ENCODE measurements around the gene THOC7.

Gene THOC7

GRCh38 chr3:63877737-63878393, 14.3 kb upstream of the THOC7 start:
- DNase-seq, result no peak

DNA sequence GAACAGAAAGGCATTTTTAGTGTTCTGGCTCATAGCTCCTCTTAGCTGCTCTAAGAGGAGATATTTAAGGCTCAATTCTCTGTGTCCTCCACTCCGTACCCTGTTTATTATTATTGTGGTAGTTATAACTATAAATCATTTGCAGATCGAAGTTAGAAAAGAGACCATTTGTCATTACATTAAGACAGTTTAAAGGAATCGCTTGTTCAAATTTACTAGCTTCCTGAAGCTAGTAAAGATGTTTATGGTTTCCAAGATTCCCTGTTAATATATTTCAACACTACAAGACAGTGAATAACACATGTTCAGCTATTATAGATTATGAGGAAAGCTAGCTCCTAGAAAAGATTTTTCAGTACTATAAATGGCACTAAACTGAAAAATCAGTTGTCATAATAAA, 12.7 kb upstream of the THOC7 start:
- no peak for DNase-seq

GRCh38 chr3:63875510-63875909, 11.9 kb upstream of the THOC7 start:
- DNase-seq, result no peak

DNA sequence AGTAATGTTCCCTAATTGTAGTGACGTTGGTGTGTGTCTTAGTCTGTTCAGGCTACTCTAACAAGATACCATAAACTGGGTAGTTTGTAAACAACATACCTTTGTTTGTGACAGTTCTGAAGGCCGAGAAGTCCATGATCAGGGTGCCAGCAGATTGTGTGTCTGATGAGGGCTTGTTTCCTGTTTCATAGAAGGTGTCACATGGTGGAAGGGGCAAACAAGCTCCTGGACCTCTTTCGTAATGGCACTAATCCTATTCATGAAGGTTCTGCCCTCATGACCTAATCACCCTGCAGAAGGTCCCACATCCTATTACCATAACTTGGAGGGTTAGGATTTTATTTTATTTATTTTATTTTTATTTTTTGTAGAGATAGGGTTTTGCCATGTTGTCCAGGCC, 11.2 kb upstream of the THOC7 start:
- DNase-seq, result no peak

DNA sequence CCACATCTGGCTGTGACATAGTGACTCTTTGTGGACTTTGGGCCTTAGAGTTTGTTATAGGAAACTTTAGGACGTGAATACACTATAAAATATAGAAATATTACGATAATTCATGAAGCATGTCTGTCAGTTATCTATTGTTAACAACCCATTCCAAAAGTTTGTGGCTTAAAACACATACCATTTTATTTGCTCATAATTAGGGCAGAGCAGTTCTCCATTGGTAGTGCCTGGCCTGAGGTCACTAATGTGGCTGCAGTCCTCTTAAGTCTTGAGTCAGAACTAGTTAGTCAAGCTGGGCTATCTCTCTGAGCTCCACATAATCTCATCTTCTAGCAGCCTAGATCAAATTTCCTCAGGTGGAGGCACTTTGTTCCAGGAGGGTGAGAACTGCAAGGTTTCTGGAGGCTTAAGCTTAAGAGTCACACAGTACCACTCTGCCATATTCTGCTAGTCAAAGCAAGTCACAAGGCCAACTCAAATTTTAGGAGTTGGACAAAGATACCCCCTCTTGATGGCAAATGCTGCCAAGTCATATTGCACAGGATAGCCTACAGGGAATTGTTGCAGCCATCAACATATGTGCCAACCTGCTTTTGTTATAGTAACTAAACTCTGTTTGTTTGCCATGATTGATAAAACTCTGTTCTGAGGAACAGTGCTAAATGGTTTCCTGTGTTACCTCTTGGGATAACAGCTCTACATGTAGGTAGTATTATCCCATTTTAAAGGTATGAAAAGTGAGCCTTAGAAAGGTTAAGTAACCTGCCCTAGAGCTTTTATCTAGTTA, 8.7 kb upstream of the THOC7 start:
- DNase-seq, result no peak

DNA sequence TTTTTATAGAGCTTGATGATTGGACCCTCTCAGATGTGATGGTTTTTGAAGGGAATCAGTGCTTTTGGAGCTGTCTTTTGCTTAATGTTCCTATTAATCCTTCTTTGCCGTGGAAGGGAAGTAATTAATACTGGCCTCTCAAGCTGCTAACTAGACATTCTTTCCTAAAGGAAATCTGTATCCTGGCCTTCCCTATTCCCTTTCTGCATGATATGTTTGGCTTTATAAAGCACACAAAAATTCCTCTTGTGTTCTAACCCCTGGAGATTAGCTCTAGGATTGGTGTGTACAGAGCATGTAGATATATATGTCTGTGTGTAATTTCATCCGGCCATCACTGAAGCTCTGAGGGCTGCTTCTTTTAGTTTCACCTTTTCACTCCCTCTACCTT, 7.0 kb upstream of the THOC7 start:
- no peak for DNase-seq

DNA sequence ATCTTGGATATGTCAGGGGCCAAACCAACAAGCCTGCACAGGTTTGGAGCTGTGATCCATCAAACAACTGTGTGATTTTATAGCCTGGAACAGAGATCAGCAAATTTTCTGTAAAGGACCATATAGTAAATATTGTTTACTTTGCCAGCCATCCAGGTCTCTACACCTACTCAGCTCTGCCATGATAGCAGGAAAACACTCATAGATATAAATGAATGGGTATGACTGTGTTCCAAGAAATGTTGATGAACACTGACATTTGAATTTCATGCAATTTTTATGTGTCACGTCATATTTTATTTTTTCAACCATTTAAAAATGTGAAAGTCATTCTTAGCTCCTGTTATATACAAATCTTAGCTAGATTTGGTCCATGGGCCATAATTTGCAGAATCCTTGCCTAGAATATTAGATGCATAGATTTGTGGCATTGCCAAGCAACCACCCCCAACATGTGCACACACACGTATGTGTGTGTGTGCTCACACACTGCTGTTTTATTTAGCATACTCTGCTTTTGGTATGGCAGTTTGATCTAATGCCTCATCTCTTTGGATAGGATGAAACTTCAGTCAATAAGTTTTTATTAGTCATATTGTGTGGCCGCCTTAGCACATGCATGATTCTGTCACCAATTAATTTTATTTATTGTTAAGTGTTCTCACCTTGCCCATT, 6.5 kb upstream of the THOC7 start:
- no peak for DNase-seq

DNA sequence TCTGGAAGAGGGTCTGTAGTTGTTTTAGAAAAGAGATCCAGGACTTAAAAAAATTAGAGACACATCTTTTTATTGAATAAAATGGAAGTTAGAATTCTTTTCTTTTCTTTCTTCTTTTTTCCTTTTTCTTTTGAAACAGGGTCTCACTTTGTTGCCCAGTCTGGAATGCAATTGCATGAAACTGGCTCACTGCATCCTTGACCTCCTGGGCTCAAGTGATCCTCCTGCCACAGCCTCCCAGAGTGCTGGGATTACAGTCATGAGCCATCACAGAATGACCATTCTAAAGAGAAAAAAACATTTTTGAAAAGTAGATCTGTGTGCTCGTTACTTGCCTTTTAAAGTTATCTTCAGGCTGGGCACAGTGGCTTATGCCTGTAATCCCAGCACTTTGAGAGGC, 3.6 kb upstream of the THOC7 start:
- DNase-seq, result no peak

GRCh38 chr3:63864965-63865327, 1.3 kb upstream of the THOC7 start:
- no peak for DNase-seq

DNA sequence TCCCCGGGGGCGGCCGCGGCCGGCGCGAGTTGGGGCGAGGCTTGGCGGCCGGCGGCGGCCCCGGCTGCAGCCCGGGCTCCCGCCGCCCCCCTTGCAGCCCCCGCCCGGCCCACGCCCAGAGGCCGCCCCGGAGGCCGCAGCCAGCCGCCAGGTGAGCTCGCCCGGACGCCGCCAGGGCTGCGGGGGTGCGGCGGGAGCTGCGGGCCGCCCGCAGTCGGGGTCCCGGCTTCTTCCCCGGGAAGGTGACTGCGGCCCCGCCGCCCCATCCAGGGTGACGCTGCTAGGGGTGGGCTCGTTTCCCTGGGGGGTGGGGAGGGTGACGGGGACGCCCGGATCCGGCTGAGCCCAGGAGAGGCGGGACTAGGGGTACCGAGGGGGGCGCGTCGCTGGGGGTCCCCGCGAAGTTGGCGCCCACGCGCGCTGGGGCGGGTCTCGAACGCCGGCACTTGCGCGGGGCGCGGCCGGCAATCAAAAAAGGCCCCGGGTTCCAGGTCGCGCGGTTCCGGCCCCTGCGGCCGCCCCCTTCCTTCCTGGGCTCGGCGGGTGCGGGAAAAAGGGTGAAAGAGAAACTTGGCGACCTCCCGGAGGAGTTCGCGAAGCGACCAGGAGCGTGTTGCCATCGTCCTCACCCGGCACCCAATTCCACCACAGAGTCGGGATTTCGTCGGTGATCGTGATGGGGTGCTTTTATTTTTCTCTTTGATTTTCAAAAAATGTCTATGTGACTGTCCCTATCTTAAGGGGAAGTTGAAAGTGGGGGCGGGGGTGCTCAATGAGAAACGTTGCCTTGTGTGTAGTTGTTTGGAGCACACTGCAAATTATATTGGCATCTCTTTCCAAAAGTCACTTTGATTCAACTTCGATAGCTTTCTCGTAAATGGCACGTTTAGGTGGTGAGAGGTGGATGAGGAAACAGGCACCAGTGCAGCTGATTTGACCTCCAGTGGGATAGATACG, 681 bp upstream of the THOC7 start:
- DNase-seq, result peak; percentile 44

DNA sequence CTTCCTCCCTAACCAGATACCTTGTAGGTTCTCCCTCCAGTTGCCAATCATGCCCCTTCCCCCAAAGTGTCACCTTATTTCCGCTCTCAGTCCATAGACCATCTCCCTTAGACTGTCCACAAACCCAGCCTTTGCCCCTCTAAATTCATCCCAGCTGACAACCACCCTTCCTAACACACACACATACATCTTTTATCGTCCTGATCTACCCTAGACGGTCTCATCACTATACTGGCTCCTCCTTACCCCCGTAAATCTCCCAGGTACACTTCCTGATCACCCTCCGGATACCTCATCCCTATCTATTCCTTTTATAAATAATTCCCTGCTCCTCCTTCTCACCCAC, 828 bp downstream of the THOC7 start:
- no peak for DNase-seq

- DNase-seq, result no peak
Observed at GRCh38 chr3:63861306-63861705, 2.3 kb downstream of the THOC7 start.

DNA sequence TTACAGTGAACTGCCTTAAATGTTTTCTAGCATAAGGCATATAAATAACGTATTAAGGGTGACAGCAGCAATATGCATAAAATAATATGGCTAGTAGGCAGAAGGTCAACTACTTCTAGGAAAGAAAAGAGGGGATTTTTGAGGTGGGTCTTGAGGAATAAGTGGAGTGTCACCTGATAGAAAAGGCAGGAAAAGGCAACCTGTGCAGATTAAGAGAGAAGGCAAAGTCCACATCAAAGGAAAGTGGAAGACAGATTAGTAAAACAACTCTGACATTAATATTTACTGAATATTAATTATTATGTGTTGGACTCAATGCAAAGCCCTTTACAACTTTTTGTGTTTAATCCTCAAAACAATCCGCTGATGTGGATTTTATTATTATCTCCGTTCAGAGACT, 2.8 kb downstream of the THOC7 start:
- no peak for DNase-seq

DNA sequence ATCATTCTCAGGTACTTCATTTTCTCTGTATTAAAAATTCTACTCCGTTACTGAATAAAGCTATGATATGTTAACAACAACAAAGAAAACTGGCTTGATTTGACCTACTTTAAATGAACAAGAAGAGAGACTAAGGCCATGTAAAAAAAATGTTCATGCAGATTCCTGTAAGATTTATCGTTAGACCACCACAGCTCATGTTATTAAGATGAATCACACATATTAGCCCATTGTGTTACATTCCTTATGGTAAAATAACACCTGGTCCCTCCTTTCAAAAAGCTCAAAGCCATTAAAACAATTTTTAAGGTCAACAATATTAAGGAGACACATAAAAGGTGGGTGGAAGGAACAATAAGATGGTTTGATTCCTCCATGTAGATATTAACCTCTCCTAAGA, 6.3 kb downstream of the THOC7 start:
- DNase-seq, result no peak

DNA sequence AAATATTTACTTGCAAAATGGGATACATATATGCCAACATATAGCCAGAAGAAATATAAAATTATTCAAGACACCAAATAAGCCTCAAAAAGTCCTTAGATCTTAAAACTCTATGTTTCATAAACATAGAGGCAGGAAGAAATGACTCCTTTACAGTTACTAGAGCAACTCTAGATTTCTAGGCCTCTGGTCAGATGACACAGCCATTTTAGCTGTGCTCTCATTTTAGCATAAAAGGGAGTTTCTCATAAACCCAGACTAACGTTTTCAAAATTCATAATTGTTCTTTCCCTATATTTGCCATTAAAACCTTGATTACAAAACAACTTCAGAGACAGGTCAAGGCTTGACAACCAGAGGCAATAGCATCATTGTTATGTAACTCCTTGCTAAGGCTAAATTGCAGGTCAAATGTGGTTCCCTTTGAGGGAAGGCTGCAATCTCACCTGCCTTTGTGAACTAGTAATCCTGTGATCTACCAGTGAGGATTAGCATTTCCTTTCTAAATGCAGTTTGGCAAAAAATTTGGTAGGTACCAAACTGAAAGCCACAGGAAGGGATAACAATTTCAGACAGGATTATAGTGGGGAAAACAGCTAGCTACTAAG, 8.2 kb downstream of the THOC7 start:
- no peak for DNase-seq

GRCh38 chr3:63853106-63853505, 10.5 kb downstream of the THOC7 start:
- no peak for DNase-seq

GRCh38 chr3:63851287-63851686, 12.3 kb downstream of the THOC7 start:
- DNase-seq, result no peak

DNA sequence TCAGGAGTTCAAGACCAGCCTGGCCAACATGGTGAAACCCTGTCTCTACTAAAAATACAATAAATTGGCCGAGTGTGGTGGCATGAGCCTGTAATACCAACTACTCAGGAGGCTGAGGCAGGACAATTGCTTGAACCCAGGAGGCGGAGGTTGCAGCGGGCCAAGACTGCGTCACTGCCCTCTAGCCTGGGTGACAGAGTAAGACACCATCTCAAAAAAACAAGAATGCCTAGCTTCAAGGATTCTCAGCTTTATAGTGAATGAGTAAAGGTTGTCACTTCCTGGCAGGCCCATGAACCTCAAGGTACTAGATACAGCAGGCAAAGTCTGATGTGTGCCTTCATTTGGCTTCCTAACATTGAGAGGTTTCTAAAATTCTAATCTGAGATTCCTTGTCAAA, 14.4 kb downstream of the THOC7 start:
- no peak for DNase-seq

GRCh38 chr3:63847718-63848450, 15.7 kb downstream of the THOC7 start:
- no peak for DNase-seq

DNA sequence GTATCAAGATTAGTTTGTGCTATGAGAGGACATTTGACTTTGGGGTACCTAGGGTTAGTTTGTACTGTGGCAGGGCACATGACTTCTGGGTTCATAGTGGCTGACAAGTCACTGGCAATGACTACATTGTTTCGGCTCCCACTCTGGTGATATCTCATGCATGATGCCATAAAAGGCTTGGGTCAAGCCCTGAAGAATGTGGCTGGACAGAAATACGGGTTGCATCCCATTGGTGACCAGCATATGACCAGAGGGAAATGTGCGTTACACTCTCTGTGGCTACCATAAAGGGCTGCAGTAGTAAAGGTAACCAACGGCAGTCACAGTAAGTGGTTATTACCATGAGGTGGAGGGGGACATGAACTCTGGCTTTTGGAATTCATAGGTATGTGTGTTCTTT, 18.4 kb downstream of the THOC7 start:
- DNase-seq, result no peak

GRCh38 chr3:63842127-63842526, 21.5 kb downstream of the THOC7 start:
- no peak for DNase-seq

DNA sequence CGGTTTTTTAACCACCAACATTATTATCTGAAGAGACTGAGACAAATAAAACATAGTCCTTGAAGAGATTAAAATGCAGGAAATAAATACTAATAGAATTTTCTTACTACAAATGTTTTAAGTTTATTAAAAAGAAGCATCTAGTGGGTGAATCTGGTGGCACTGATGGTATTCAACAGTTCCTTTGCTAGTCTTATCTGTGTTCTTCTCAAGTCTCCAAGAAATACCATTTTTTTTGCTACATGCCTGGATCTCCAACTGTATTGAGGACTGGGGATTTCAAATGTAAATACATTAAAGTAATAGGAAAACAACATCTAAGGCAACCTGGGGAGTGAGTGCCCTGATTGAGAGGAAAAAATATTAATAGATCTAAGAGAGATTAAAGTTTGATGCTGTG, 21.9 kb downstream of the THOC7 start:
- DNase-seq, result no peak

Measured in right hindlimb (tissue), 1 donor.